BLaER1 (cell line): ENCODE measurements around the gene MCF2L.

Experiments
- H3K27ac ChIP-seq: shearing (Covaris generic); formaldehyde crosslinking; 2 replicates; pipeline ENCODE4 v1.8.1; 2022
- H3K27me3 ChIP-seq: shearing (Covaris generic); formaldehyde crosslinking; 2 replicates; pipeline ENCODE4 v1.8.1; 2022
- H3K36me3 ChIP-seq: shearing (Covaris generic); formaldehyde crosslinking; 2 replicates; pipeline ENCODE4 v1.8.1; 2022
- H3K4me1 ChIP-seq: shearing (Covaris generic); formaldehyde crosslinking; 2 replicates; pipeline ENCODE4 v1.8.1; 2022
- H3K4me2 ChIP-seq: shearing (Covaris generic); formaldehyde crosslinking; 2 replicates; pipeline ENCODE4 v1.8.1; 2022
- H3K4me3 ChIP-seq: shearing (Covaris generic); formaldehyde crosslinking; 2 replicates; pipeline ENCODE4 v1.8.1; 2022
- H3K9ac ChIP-seq: shearing (Covaris generic); formaldehyde crosslinking; 2 replicates; pipeline ENCODE4 v1.8.1; 2022
- H3K9me3 ChIP-seq: shearing (Covaris generic); formaldehyde crosslinking; 2 replicates; pipeline ENCODE4 v1.8.1; 2022
- H4K20me1 ChIP-seq: shearing (Covaris generic); formaldehyde crosslinking; 2 replicates; pipeline ENCODE4 v1.8.1; 2022
- Cebpa-rat ChIP-seq: shearing (Covaris generic); IDR thresholded peaks from 2 replicates; pipeline ENCODE4 v1.8.1; 2022

MCF2L gene

DNA sequence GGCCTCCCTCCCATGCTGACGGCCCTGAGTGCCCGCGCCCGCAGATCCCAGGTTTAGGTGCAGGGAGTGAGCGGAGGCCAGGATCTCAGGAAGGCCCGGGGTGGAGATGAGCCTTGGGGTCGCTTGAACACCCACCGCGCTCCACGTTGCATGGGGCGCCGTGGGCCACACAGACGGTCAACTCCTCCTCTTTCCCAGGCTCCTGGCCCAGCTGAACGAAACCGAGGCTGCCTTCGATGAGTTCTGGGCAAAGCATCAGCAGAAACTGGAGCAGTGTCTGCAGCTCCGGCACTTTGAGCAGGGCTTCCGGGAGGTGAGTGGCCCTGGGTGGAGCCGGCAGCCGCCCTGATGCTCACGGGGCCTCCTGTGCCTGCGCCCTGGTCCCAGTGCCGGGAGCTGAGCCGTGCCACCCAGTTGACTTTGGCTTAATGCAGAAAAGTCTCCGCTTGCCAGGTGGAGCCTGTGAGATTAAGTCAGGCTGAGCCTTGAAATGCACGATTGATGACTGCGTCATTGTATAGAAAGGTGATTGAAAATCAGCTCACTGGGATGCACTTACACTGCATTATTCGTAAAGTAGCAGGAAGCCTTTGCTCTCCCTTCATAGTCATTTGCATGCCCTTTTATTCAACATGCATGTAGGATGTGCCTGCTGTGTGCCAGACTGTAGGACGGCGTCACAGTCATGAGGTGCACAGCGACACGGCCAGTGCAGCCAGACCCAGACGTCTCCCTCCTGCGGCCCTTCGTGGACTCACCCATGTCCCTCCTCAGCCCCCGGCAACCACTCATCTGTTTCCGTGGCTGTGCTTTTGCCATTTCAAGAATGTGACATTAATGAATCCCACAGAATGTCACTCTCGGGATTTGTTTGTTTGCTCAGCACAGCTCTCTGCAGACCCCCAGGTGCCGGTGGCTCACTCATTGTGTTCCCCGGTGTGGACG lies 101.1 kb downstream of the MCF2L start:
- no peak overlapping the region for H3K27ac ChIP-seq
- H4K20me1 ChIP-seq, result no peaks in the 10 kb centered on the region
- H3K9me3 ChIP-seq, result no peaks in the 10 kb centered on the region
- H3K9ac ChIP-seq, result no peak overlapping the region
- H3K4me1 ChIP-seq, result no peaks in the 10 kb centered on the region
- no peak overlapping the region for H3K4me3 ChIP-seq
- H3K36me3 ChIP-seq, result no peaks in the 10 kb centered on the region
- H3K27me3 ChIP-seq, result no peaks in the 10 kb centered on the region
- H3K4me2 ChIP-seq, result no peak overlapping the region
- TF ChIP-seq Cebpa-rat, result no peak

DNA sequence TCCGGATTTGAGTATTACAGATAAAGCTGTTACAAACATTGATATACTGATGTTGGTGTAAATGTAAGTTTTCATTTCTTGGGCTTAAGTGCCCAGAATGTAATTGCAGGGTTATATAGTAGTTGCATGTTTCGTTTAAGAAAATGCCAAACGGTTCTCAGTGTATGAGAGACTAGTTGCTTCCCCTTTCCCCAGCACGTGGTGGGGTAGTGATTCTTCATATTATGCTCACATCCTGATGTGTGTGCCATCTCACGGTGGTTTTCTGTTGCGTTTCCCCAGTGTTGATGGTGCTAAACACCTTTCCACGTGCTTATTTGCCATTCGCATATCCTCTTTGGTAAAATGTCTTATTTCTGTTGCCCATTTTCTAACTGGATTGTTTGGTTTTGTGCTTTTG lies 101.8 kb downstream of the MCF2L start:
- Histone ChIP-seq H3K9ac (no peak overlapping the region), H3K36me3 (no peaks in the 10 kb centered on the region), H3K4me3 (no peak overlapping the region), H3K4me1 (no peaks in the 10 kb centered on the region), H3K27ac (no peak overlapping the region), H4K20me1 (no peaks in the 10 kb centered on the region), H3K4me2 (no peak overlapping the region), H3K9me3 (no peaks in the 10 kb centered on the region), H3K27me3 (no peaks in the 10 kb centered on the region)
- TF ChIP-seq Cebpa-rat, result no peak

DNA sequence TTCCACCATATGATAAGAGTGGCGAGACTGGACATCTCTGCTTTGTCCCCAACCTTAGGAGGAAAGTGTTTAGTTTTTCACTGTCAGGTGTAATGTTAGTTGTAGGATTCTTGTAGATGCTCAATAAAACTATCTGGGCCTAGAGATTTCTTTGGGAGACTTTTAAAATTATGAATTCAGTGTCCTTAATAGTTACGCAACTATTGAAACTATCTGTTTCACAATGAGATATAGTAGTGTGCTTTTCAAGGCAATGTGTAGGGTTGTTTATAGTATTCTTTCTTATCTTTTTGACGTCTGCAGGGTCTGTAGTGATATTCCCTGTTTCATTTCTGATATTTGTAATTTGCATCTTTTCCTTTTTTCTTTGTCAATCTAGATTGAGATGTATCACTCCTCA lies 103.4 kb downstream of the MCF2L start:
- Histone ChIP-seq H3K4me3 (no peak overlapping the region), H3K36me3 (no peaks in the 10 kb centered on the region), H3K9ac (no peak overlapping the region), H3K4me1 (no peaks in the 10 kb centered on the region), H3K27ac (no peak overlapping the region), H3K4me2 (no peak overlapping the region), H4K20me1 (no peaks in the 10 kb centered on the region), H3K9me3 (no peaks in the 10 kb centered on the region), H3K27me3 (no peaks in the 10 kb centered on the region)
- peak; percentile 47; the same call in 1 of the 2 replicates for TF ChIP-seq Cebpa-rat

DNA sequence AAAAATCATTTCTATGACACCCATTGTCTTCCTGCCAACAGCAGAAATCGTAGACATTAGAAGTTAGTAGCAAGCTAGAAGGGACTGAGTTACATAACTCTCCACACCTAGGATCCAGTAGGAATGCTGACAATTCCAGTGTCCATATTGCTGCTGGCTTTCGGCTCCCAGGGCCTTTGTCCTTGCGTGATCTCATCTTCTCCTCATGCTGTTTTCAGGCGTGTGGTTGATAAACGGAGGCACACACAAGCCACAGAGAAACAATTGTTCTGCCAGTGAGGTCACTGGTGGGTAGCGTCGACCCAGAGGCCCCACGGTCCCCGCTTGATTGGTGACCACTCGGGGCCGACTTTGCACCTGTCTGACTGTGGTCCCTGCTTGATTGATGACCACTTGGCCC lies 104.9 kb downstream of the MCF2L start:
- Histone ChIP-seq H3K4me1 (peaks cover 15% of the 10 kb centered on the region), H3K36me3 (no peaks in the 10 kb centered on the region), H3K27me3 (no peaks in the 10 kb centered on the region), H3K27ac (no peak overlapping the region), H4K20me1 (no peaks in the 10 kb centered on the region), H3K9me3 (no peaks in the 10 kb centered on the region), H3K9ac (no peak overlapping the region), H3K4me2 (no peak overlapping the region), H3K4me3 (no peak overlapping the region)
- TF ChIP-seq Cebpa-rat, result no peak

DNA sequence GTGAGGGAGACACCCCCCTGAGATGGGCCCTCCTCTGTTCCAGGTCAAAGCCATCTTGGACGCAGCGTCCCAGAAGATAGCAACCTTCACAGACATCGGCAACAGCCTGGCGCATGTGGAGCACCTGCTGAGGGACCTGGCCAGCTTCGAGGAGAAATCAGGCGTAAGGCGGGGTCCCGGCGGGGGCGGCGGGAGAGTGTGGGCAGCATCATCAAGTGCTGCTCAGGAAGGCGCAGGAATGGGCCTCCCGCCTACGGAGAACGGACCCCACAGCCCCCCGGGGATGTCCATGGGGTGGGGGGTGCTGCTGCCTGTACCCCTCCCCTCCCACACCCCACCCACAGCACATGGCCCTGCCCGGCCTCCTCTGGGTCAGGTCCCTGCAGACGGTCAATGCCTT lies 105.4 kb downstream of the MCF2L start:
- Histone ChIP-seq H4K20me1 (no peaks in the 10 kb centered on the region), H3K27me3 (no peaks in the 10 kb centered on the region)

DNA sequence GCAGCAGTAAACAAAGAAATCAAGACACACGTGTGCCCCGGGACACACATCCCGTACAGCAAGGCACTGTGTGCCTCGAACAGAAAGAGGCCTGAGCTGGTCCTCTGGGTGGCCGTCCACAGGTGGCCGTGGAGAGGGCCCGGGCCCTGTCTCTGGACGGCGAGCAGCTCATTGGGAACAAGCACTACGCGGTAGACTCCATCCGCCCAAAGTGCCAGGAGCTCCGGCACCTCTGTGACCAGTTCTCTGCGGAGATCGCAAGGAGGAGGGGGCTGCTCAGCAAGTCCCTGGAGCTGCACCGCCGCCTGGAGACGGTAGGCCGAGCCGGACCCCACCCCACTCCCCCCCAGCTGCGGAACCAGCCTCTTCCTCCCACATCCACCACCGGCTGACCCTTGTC lies 105.9 kb downstream of the MCF2L start:
- Histone ChIP-seq H3K9me3 (no peaks in the 10 kb centered on the region), H3K4me1 (peaks cover 21% of the 10 kb centered on the region), H4K20me1 (no peaks in the 10 kb centered on the region), H3K27ac (no peak overlapping the region), H3K4me3 (no peak overlapping the region), H3K9ac (no peak overlapping the region), H3K4me2 (no peak overlapping the region), H3K27me3 (no peaks in the 10 kb centered on the region), H3K36me3 (no peaks in the 10 kb centered on the region)
- no peak for TF ChIP-seq Cebpa-rat

More for the DNA sequence above, 105.4 kb downstream of the MCF2L start:
- H3K9me3 ChIP-seq, result no peaks in the 10 kb centered on the region
- no peak overlapping the region for H3K27ac ChIP-seq
- H3K4me1 ChIP-seq, result peaks cover 20% of the 10 kb centered on the region
- H3K4me2 ChIP-seq, result no peak overlapping the region
- TF ChIP-seq Cebpa-rat, result no peak
- no peak overlapping the region for H3K4me3 ChIP-seq
- H3K9ac ChIP-seq, result no peak overlapping the region
- no peaks in the 10 kb centered on the region for H3K36me3 ChIP-seq

DNA sequence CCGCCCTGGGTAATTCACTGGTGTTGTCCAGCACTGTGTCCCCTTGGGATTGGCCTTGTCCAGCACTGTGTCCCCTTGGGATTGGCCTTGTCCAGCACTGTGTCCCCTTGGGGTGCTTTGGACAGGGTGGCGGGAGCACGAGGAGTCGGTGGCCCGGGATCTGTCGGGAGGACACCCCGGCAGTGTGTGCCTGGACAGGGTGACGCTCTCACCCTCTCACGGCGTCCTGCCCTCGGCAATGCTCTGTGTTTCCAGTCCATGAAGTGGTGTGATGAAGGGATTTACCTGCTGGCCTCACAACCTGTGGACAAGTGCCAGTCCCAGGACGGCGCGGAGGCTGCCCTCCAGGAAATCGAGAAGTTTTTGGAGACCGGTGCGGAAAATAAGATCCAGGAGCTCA lies 106.7 kb downstream of the MCF2L start:
- no peak overlapping the region for H3K9ac ChIP-seq
- peaks cover 21% of the 10 kb centered on the region for H3K4me1 ChIP-seq
- H3K36me3 ChIP-seq, result no peaks in the 10 kb centered on the region
- TF ChIP-seq Cebpa-rat, result no peak
- H4K20me1 ChIP-seq, result no peaks in the 10 kb centered on the region
- no peak overlapping the region for H3K27ac ChIP-seq
- H3K4me2 ChIP-seq, result no peak overlapping the region
- no peaks in the 10 kb centered on the region for H3K27me3 ChIP-seq
- no peak overlapping the region for H3K4me3 ChIP-seq
- H3K9me3 ChIP-seq, result no peaks in the 10 kb centered on the region

DNA sequence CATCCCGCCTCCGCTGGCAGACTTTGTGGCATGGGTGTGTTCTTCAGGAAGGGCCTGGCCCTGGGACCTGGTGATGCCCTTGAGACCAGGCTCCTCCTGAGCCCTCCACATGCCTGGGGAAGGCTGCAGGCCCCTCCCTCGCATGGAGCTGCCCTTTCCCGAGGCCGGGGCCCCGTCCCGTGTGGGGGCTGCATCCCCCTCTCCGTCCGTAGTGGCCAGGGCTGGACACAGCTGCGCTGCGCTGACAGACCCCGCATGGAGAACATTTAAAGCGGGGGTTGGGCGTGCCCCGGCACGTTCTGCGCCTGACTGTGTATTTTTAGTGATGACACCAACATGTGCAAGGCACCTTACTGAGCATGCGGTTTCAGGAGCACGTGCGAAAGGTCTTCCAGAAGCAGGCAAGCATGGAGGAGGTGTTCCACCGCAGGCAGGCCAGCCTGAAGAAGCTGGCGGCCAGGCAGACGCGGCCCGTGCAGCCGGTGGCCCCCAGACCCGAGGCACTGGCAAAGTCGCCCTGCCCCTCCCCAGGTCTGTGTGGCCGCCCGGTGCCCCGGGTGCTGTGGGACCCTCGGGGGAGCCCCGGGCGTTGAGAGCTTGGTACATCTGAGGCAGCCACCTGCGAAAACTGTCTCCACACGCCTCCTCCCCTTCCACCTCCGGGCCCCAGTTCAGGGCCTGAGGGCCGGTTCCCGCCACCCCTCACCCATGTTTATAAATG lies 107.8 kb downstream of the MCF2L start:
- Histone ChIP-seq H3K4me3 (no peak overlapping the region), H3K9me3 (no peaks in the 10 kb centered on the region), H3K27me3 (no peaks in the 10 kb centered on the region), H3K27ac (no peak overlapping the region), H4K20me1 (no peaks in the 10 kb centered on the region), H3K4me2 (no peak overlapping the region), H3K36me3 (no peaks in the 10 kb centered on the region), H3K4me1 (peaks cover 21% of the 10 kb centered on the region), H3K9ac (no peak overlapping the region)
- no peak for TF ChIP-seq Cebpa-rat

DNA sequence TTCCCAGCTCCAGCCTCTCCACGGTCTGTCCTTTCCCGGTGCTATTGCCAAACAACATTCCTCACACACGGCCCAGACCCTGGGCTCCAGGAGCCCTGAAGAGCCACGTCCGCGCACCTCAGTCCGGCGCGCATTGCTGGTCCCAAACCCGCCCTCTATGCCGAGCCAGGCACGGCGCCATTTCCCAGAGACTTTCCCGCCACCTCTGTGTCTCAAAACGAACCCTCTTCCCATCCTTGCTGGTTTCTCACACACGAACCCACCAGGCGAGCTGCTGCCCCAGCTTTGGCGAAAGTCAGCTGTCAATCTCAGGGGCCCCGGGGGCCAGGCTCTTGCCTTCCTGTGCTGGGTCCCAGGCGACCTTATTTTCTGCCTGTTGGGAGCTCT lies 108.5 kb downstream of the MCF2L start:
- Histone ChIP-seq H3K4me2 (no peak overlapping the region), H3K27me3 (no peaks in the 10 kb centered on the region)

More for the DNA sequence above, 108.5 kb downstream of the MCF2L start:
- no peaks in the 10 kb centered on the region for H4K20me1 ChIP-seq
- no peak overlapping the region for H3K9ac ChIP-seq
- no peak overlapping the region for H3K4me3 ChIP-seq
- no peak overlapping the region for H3K27ac ChIP-seq
- no peaks in the 10 kb centered on the region for H3K9me3 ChIP-seq
- peaks cover 21% of the 10 kb centered on the region for H3K4me1 ChIP-seq
- TF ChIP-seq Cebpa-rat, result no peak
- H3K36me3 ChIP-seq, result no peaks in the 10 kb centered on the region
